Heart right ventricle (tissue), 16 donors: ENCODE measurements around the gene AUTS2. TPM values are rescaled to one million over a fixed set of nuclear protein-coding genes. Genes with fewer than 3 reads are reported as not detected.

Experiments used
- ATAC-seq, 8 donors: fragments of 200-7000 bp; cut with Tn5 transposase; one replicate each; pipeline ENCODE4 v1.9.1; 2020; ENCODE audit warnings: mild to moderate bottlenecking in 8 of 8, moderate library complexity in 8 of 8, moderate number of reproducible peaks in 1 of 8
- DNase-seq, 2 donors: peaks; one replicate each; pipeline ENCODE4 v3.0.0-alpha.2; 2020
- H3K27ac ChIP-seq, 10 donors: fragments of 200-600 bp; sonication (generic) in 2 of 10; one replicate each; pipeline versions ENCODE4 v1.5.0 to v1.8.0; 2020 to 2022; ENCODE audit warnings: mild to moderate bottlenecking in 3 of 10
- H3K27me3 ChIP-seq, 7 donors: fragments of 200-600 bp; one replicate each; pipeline ENCODE4 v1.8.0; 2021 to 2022; ENCODE audit warnings: mild to moderate bottlenecking in 2 of 7
- H3K36me3 ChIP-seq, 9 donors: fragments of 200-600 bp; sonication (generic) in 1 of 9; one replicate each; pipeline versions ENCODE4 v1.5.0 to v1.8.0; 2020 to 2022; ENCODE audit warnings: mild to moderate bottlenecking in 2 of 9
- H3K4me1 ChIP-seq, 9 donors: fragments of 200-600 bp; sonication (generic) in 1 of 9; one replicate each; pipeline versions ENCODE4 v1.5.0 to v1.8.0; 2020 to 2022; ENCODE audit warnings: mild to moderate bottlenecking in 4 of 9
- H3K4me3 ChIP-seq, 10 donors: fragments of 200-600 bp; sonication (generic) in 2 of 10; one replicate each; pipeline versions ENCODE4 v1.5.0 to v1.8.0; 2020 to 2022; ENCODE audit warnings: mild to moderate bottlenecking in 7 of 10, moderate library complexity in 2 of 10
- H3K9me3 ChIP-seq, 11 donors: fragments of 200-600 bp in 10 of 11; sonication (generic) in 2 of 11; one replicate each; pipeline versions ENCODE4 v1.5.0 to v1.8.0; 2013 to 2022; ENCODE audit warnings: mild to moderate bottlenecking in 2 of 11, control low read depth in 1 of 11, moderate library complexity in 1 of 11
- WGBS, 2 donors: extraction: QIAGEN DNeasy Blood & Tissue Kit; methylation state at CpG; one replicate each; pipeline ENCODE4 v1.1.7; 2013; ENCODE audit warnings: inconsistent platforms in 1 of 2; 5-methylcytosine and 5-hydroxymethylcytosine counted together
- intact Hi-C, 10 donors: fragments of 100-400 bp; cut with DNase I; formaldehyde crosslinking; loops; one replicate each; pipeline versions ENCODE4 v1.11.1 to v1.14.2; 2022
- polyA plus RNA-seq, 2 donors: library from polyadenylated mRNA; stranded (reverse); fragments of 200-250 nt; gene quantifications; one replicate each; pipeline ENCODE4 v1.2.3, GENCODE V29; 2013
- total RNA-seq, 10 donors: library from RNA; stranded (reverse); fragmentation: NEBNext Ultra II Directional in 3 of 10; extraction: Animal tissue kit (Norgen Biotek cat#: 25700) in 3 of 10; gene quantifications; one replicate each; pipeline versions ENCODE4 v1.2.1 to v1.2.4, GENCODE V29; 2021 to 2023
- TF ChIP-seq, protein P1 (sequence below), 9 donors: fragments of 200-600 bp; sonication (generic) in 2 of 9; IDR thresholded peaks; one replicate each; pipeline versions ENCODE4 v1.5.0 to v1.8.0; 2021 to 2022; ENCODE audit warnings: antibody characterized with exemption in 9 of 9, mild to moderate bottlenecking in 5 of 9, moderate library complexity in 1 of 9
- donor health status: Arrhythmogenic right ventricular cardiomyopathy.
- donor health status: ischemic (EF 13 %, LVEDD 7.1; RV severe dilation, severe dysfunction).
- donor health status: healthy with polysubstance abuse.
- donor health status: DM: no; HTN: yes; CAD: no.
- donor health status: DM: no; HTN: no; CAD: no.
- donor health status: ischemic (EF 25% LVEDD 6.9; RV normal size, moderate dysfunction).
- donor health status: ischemic (EF 25% LVEDD 5.7; RV mildly dilated, moderate dysfunction).
- donor health status: healthy.
- donor health status: DM: yes; HTN: yes; CAD: no.
- donor health status: Ischemic cardiomyopathy.
- donor health status: ischemic (EF 35%, LVEDD 5.7; RV mildly dilated, moderate dysfunction).
- donor health status: nonischemic (EF 11% LVEDD 7.7; RV severe dilation, severe dysfunction).
- donor health status: DM: yes; HTN: yes; CAD: no.
- donor health status: PGD.
- donor health status: ischemic (EF 29% LVEDD 5.4; RV normal size, mild dysfunction).
- donor health status: nonischemic (EF 23%, LVEDD 6.1; RV moderate dilation, normal function).

The AUTS2 gene
- total and polyA plus RNA-seq, 12 donors = 1.6 to 11.2 (median 7.3) TPM

DNA sequence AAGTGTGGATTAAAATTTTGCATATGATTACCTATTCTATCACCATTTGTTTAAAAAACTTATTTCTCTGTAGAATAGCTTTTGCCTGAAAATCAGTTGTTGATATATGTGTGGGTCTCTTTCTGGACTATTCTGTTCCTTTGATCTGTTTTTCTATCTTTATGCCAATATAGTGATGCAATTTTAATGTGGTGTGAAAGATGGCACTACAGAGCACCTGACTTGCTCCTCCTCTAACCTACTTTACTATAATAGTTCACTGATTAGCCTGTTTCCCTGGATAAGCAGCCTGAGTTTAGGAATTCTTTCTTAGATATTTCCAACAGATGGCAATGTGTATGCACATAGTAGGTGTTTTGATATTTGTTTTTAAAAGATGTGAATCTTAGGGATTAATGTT, 294.5 kb downstream of the AUTS2 start:
- ATAC-seq = no peak
- Histone ChIP-seq H3K27me3 (no peaks in the 10 kb centered on the region), H3K4me1 (peaks cover 0 to 5% (median 0%) of the 10 kb centered on the region in 9 donors), H3K36me3 (no peaks in the 10 kb centered on the region), H3K4me3 (no peak overlapping the region), H3K9me3 (peaks cover 0 to 4% (median 0%) of the 10 kb centered on the region in 11 donors), H3K27ac (no peak overlapping the region)
- DNase-seq = no peak
- TF ChIP-seq, protein P1, sequence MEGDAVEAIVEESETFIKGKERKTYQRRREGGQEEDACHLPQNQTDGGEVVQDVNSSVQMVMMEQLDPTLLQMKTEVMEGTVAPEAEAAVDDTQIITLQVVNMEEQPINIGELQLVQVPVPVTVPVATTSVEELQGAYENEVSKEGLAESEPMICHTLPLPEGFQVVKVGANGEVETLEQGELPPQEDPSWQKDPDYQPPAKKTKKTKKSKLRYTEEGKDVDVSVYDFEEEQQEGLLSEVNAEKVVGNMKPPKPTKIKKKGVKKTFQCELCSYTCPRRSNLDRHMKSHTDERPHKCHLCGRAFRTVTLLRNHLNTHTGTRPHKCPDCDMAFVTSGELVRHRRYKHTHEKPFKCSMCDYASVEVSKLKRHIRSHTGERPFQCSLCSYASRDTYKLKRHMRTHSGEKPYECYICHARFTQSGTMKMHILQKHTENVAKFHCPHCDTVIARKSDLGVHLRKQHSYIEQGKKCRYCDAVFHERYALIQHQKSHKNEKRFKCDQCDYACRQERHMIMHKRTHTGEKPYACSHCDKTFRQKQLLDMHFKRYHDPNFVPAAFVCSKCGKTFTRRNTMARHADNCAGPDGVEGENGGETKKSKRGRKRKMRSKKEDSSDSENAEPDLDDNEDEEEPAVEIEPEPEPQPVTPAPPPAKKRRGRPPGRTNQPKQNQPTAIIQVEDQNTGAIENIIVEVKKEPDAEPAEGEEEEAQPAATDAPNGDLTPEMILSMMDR (IDR thresholded peaks at IDR 0.05) = no peak
- intact Hi-C loops = loop anchor here in 1 of 10 donors (10.0 kb wide), 1 partner anchor 298 kb away; the partner anchor contains the start of gene AUTS2

- ATAC-seq (peak in 2 of 8 donors; percentile 44 to 46), DNase-seq (no peak)
- Histone ChIP-seq H3K27ac (no peak overlapping the region), H3K36me3 (no peaks in the 10 kb centered on the region), H3K4me1 (peaks cover 0 to 5% (median 0%) of the 10 kb centered on the region in 9 donors), H3K27me3 (no peaks in the 10 kb centered on the region), H3K9me3 (peaks cover 0 to 4% (median 0%) of the 10 kb centered on the region in 11 donors), H3K4me3 (no peak overlapping the region)
- intact Hi-C loops = loop anchor here in 1 of 10 donors (10.0 kb wide), 1 partner anchor 299 kb away; the partner anchor contains the start of gene AUTS2
- 65 to 72% methylated on average over 3 of the region's 3 CpGs for WGBS, 2 donors
- TF ChIP-seq, protein P1 (IDR thresholded peaks at IDR 0.05) = peak in 8 of 9 donors; percentile 16 to 59 (median 44)
Measured at GRCh38 chr7:69893906-69894305, 295.6 kb downstream of the AUTS2 start.

DNA sequence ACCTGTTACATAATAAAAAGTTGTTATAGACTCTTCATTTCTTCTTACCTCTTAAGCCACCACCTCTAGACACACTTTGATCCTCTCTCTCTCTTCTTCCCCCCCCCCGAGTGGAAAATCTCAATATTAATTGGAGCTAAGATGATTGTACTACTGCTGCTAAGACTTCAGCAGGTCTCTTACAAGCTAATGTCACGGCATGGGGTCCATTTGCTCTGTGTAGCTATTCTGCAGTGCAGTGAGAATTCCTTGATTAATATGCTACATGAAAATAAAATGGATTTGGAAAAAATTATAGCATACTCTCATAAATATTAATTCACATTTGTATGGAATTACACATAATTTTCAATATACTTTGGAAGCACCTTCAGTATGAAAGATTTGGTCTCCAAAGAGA, 297.2 kb downstream of the AUTS2 start:
- Histone ChIP-seq H3K27ac (no peak overlapping the region), H3K9me3 (peaks cover 0 to 4% (median 0%) of the 10 kb centered on the region in 11 donors), H3K36me3 (no peaks in the 10 kb centered on the region), H3K4me3 (no peak overlapping the region), H3K4me1 (no peaks in the 10 kb centered on the region), H3K27me3 (no peaks in the 10 kb centered on the region)
- WGBS, 2 donors = 73 to 91% methylated on average over 2 of the region's 2 CpGs
- ATAC-seq = no peak
- intact Hi-C loops = loop anchor here in 1 of 10 donors (10.0 kb wide), 1 partner anchor 301 kb away; the partner anchor contains the start of gene AUTS2
- DNase-seq = no peak
- TF ChIP-seq, protein P1 (IDR thresholded peaks at IDR 0.05) = no peak

- 92 to 97% methylated on average over 5 of the region's 5 CpGs for WGBS, 2 donors
- no peak overlapping the region for H3K27ac ChIP-seq
- intact Hi-C loops = loop anchor here in 1 of 10 donors (10.0 kb wide), 1 partner anchor 301 kb away; the partner anchor contains the start of gene AUTS2
- no peaks in the 10 kb centered on the region for H3K36me3 ChIP-seq
- peaks cover 0 to 4% (median 0%) of the 10 kb centered on the region in 11 donors for H3K9me3 ChIP-seq
- ATAC-seq (no peak), DNase-seq (no peak)
- H3K27me3 ChIP-seq = no peaks in the 10 kb centered on the region
- no peaks in the 10 kb centered on the region for H3K4me1 ChIP-seq
- TF ChIP-seq, protein P1 (IDR thresholded peaks at IDR 0.05) = no peak
- no peak overlapping the region for H3K4me3 ChIP-seq
Measured at GRCh38 chr7:69896121-69896520, 297.8 kb downstream of the AUTS2 start.
